ENCODE results near the gene SHISAL1. TPM values are rescaled to one million over a fixed set of nuclear protein-coding genes. Genes with fewer than 3 reads are reported as not detected.

SHISAL1 gene
- total and polyA plus RNA-seq, 2 donors (not counting 3 experiments of a cell fraction or from before 2014, with no cell fraction given) = 0.01 to 0.07 TPM

GRCh38 chr22:44332946-44333345 is 20.2 kb upstream of the SHISAL1 start:
- Histone ChIP-seq H3K4me2 (ENCODE audit: insufficient read depth, low read length) (no peak overlapping the region), H3K9ac (replicated peaks; ENCODE audit: extremely low read depth, insufficient read depth, low read length) (no peak overlapping the region), H4K20me1 (replicated peaks; ENCODE audit: control insufficient read depth, extremely low read depth, insufficient read depth, low read length) (no peaks in the 10 kb centered on the region), H3K27ac (ENCODE audit: insufficient read depth, low read depth, low read length) (no peak overlapping the region), H2AFZ (ENCODE audit: low read depth, low read length) (no peak overlapping the region), H3K4me1 (ENCODE audit: control insufficient read depth, extremely low read depth, insufficient read depth, low read length) (no peaks in the 10 kb centered on the region), H3K36me3 (ENCODE audit: control insufficient read depth in 2 of 2, extremely low read depth in 1 of 2, insufficient read depth in 2 of 2, low read length in 2 of 2) (no peaks in the 10 kb centered on the region), H3K9me3 (replicated peaks; ENCODE audit: control insufficient read depth, insufficient read depth, low read length) (no peaks in the 10 kb centered on the region), H3K4me3 (replicated peaks in 1 of 3; ENCODE audit: insufficient read depth in 1 of 3, low read depth in 1 of 3, low read length in 3 of 3) (no peak overlapping the region), H3K79me2 (ENCODE audit: control insufficient read depth, insufficient read depth, low read length) (no peaks in the 10 kb centered on the region), H3K27me3 (ENCODE audit: control insufficient read depth in 2 of 2, insufficient read depth in 2 of 2, low read length in 2 of 2) (peaks cover 29% of the 10 kb centered on the region in 2 experiments), H3K9me1 (replicated peaks; ENCODE audit: control insufficient read depth, extremely low read depth, insufficient read depth, low read length) (no peaks in the 10 kb centered on the region)
- DNase-seq (ENCODE audit: low read depth, low spot score) (no peak), FAIRE-seq (no peak)
- dilution Hi-C loops (cut with MboI; ENCODE audit: extremely low pct_ligation_motif_present, low sequenced_read_pairs) = no loop called here
- POLR2A ChIA-PET = no interaction called here
- TF ChIP-seq FOS (IDR thresholded peaks at IDR 0.05; ENCODE audit: borderline replicate concordance, insufficient read depth, low read length) (no peak), GATA2 (IDR thresholded peaks at IDR 0.05; ENCODE audit: insufficient read depth, insufficient read length, low read depth, low read length) (no peak), POLR2AphosphoS5 (IDR thresholded peaks at IDR 0.05; ENCODE audit: insufficient read depth, low read depth, low read length) (no peak), CTCF (IDR thresholded peaks at IDR 0.05; ENCODE audit: extremely low read depth in 1 of 2, insufficient read depth in 1 of 2, low read depth in 1 of 2, low read length in 2 of 2) (no peak), POLR2A (IDR thresholded peaks at IDR 0.05; ENCODE audit: low read depth, low read length) (no peak), MAX (IDR thresholded peaks at IDR 0.05; ENCODE audit: insufficient read depth, insufficient read length) (no peak), MYC (IDR thresholded peaks at IDR 0.05; ENCODE audit: low read depth, low read length) (no peak), JUN (IDR thresholded peaks at IDR 0.05; ENCODE audit: borderline replicate concordance, insufficient read depth, insufficient read length, low read depth) (no peak), EZH2 (IDR thresholded peaks at IDR 0.05; ENCODE audit: borderline replicate concordance, low read depth, low read length, severe bottlenecking) (no peak)
- BruUV-seq (replicated peaks) = no TSS peak
- CTCF ChIA-PET = no interaction called here
- intact Hi-C loops (cut with micrococcal nuclease) = no loop called here
